ENCODE data around the gene CNTNAP2.
"Not testable (repeated sequence)": the region's sequence is repeated elsewhere in the genome, so short reads cannot be mapped to it uniquely, and the experiment has no call there.

The CNTNAP2 gene

DNA sequence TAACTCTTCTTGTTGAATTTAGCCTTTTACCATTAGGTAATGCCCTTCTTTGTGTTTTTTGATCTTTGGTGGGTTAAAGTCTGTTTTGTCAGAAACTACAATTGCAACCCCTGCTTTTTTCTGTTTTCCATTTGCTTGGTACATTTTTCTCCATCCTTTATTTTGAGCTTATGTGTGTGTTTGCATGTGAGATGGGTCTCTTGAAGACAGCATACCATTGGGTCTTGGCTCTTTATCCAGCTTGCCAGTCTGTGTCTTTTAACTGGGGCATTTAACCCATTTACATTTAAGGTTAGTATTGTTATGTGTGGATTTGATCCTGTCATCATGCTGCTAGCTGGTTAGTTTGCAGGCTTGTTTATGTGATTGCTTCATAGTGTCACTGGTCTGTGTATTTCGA, 997.9 kb downstream of the CNTNAP2 start:
- H3K36me3 ChIP-seq (ENCODE audit: control insufficient read depth, low read depth, low read length); H3K9ac ChIP-seq (ENCODE audit: low read length); H3K4me3 ChIP-seq (ENCODE audit: low read length); H3K4me1 ChIP-seq (ENCODE audit: control insufficient read depth, low read depth, low read length); H3K27ac ChIP-seq (ENCODE audit: low read length); H3K27me3 ChIP-seq (ENCODE audit: control insufficient read depth, insufficient read depth, low read length); H3K9me3 ChIP-seq (ENCODE audit: control insufficient read depth, low read depth, low read length): not testable (repeated sequence)

DNA sequence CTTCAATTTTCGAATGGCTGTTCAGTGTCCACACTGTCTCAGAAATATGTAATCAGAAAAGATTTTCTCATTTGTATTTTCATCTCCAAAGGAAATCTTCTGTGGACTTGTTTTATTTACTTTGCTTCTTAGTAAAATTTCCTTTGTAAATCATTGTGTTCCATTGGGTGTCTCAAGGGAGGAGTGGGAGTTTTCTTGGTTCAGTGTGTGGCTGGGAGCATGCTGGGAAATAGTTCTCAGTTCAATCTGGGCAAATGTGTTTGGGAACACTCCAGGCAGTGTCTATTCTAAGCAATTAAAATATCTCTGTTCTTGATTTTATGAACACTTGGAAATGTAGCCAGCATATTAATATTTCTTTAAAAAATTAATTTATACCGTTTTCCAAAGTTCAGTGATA, 1019.8 kb downstream of the CNTNAP2 start:
- no peak overlapping the region for H3K4me3 ChIP-seq (ENCODE audit: low read length)
- no peaks in the 10 kb centered on the region for H3K27me3 ChIP-seq (ENCODE audit: control insufficient read depth, insufficient read depth, low read length)
- no peaks in the 10 kb centered on the region for H3K36me3 ChIP-seq (ENCODE audit: control insufficient read depth, low read depth, low read length)
- no peak overlapping the region for H3K9ac ChIP-seq (ENCODE audit: low read length)
- H3K27ac ChIP-seq (ENCODE audit: low read length): no peak overlapping the region
- no peaks in the 10 kb centered on the region for H3K9me3 ChIP-seq (ENCODE audit: control insufficient read depth, low read depth, low read length)
- H3K4me1 ChIP-seq (ENCODE audit: control insufficient read depth, low read depth, low read length): no peaks in the 10 kb centered on the region

DNA sequence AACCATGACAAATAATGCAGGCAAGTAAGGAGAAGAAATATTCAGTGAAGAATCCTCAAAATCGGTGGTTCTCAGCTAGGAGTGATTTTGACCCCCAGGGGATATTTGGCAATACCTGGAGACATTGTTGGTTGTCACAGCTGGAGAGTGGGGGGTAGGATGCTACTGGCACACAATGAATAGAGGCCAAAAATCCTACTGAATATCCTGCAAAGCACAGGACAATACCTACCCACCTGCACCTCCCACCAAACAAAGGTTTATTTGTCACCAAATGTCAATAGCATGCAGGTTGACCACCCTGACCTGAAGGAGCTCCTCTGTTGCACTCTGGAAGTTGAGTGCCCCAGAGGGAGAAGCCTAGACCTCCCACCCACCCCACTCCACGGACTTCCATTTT, 1028.6 kb downstream of the CNTNAP2 start:
- Histone ChIP-seq H3K4me3 (ENCODE audit: low read length) (peak overlapping the region; percentile 22), H3K27me3 (ENCODE audit: control insufficient read depth, insufficient read depth, low read length) (no peaks in the 10 kb centered on the region), H3K27ac (ENCODE audit: low read length) (no peak overlapping the region), H3K36me3 (ENCODE audit: control insufficient read depth, low read depth, low read length) (no peaks in the 10 kb centered on the region), H3K9ac (ENCODE audit: low read length) (no peak overlapping the region), H3K9me3 (ENCODE audit: control insufficient read depth, low read depth, low read length) (no peaks in the 10 kb centered on the region), H3K4me1 (ENCODE audit: control insufficient read depth, low read depth, low read length) (peaks cover 15% of the 10 kb centered on the region)

DNA sequence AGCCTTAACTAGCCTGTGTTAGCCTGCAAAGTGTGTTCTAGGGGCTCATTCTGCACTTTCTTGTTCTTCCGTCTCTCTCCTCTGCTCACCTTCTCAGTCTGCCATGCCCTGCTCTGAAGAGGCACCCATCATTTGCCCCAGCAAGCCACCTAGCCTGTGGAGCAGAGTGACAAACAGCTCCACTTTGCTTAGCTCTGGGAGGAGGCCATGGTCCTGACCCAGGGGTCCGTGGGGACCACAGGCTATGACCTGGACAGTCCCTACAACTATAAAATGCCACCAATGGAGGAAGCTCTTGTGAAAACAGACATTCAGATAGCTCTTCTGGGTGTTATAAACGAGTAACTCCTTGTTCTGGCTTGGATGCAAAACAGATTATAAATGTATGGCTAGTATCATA, 1029.6 kb downstream of the CNTNAP2 start:
- H3K9ac ChIP-seq (ENCODE audit: low read length): no peak overlapping the region
- H3K27me3 ChIP-seq (ENCODE audit: control insufficient read depth, insufficient read depth, low read length): no peaks in the 10 kb centered on the region
- H3K9me3 ChIP-seq (ENCODE audit: control insufficient read depth, low read depth, low read length): no peaks in the 10 kb centered on the region
- H3K4me3 ChIP-seq (ENCODE audit: low read length): no peak overlapping the region
- H3K36me3 ChIP-seq (ENCODE audit: control insufficient read depth, low read depth, low read length): no peaks in the 10 kb centered on the region
- no peak overlapping the region for H3K27ac ChIP-seq (ENCODE audit: low read length)
- peaks cover 15% of the 10 kb centered on the region for H3K4me1 ChIP-seq (ENCODE audit: control insufficient read depth, low read depth, low read length)

DNA sequence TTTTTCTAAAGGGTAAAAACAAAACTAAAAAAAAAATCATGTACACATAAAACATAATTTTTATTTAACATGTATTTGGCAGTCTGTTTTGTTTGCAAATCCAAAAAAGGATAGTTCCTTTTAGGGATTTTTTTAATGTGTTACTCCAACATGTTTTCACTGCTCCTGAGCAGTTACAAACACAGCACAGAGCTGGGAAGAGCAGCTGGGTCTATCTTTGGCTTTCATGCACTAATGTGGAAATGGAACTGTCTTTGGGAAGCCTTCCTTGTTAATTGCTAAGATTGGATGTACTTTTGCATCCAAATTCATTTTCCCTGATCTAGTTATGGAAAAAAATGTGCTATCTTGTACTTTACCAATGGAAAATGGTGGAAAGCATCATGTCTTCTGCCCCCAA, 1035.1 kb downstream of the CNTNAP2 start:
- H3K9me3 ChIP-seq (ENCODE audit: control insufficient read depth, low read depth, low read length): no peaks in the 10 kb centered on the region
- H3K27ac ChIP-seq (ENCODE audit: low read length): no peak overlapping the region
- H3K27me3 ChIP-seq (ENCODE audit: control insufficient read depth, insufficient read depth, low read length): no peaks in the 10 kb centered on the region
- H3K9ac ChIP-seq (ENCODE audit: low read length): no peak overlapping the region
- no peaks in the 10 kb centered on the region for H3K36me3 ChIP-seq (ENCODE audit: control insufficient read depth, low read depth, low read length)
- H3K4me1 ChIP-seq (ENCODE audit: control insufficient read depth, low read depth, low read length): no peaks in the 10 kb centered on the region
- no peak overlapping the region for H3K4me3 ChIP-seq (ENCODE audit: low read length)

DNA sequence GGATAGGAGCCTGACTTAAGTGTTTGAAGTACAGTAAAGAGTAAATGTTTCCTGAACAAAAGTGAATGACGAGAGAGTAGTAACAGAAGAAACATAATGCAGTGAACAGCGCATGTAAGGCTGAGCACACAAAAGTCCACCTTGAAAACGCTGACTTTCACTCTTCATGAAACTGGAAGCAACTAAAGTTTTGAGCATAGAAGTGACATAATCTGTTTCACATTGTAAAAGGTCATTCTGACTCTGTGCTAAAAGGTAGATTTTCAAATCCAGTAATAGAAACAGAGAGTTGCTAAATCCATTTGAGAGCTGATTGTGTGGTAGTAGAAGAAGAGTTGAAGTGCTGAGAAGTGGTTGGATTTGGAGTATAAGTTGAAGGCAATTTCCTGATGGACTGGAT, 1037.0 kb downstream of the CNTNAP2 start:
- Histone ChIP-seq H3K27ac (ENCODE audit: low read length) (no peak overlapping the region), H3K4me1 (ENCODE audit: control insufficient read depth, low read depth, low read length) (no peaks in the 10 kb centered on the region), H3K36me3 (ENCODE audit: control insufficient read depth, low read depth, low read length) (no peaks in the 10 kb centered on the region), H3K9me3 (ENCODE audit: control insufficient read depth, low read depth, low read length) (no peaks in the 10 kb centered on the region), H3K9ac (ENCODE audit: low read length) (no peak overlapping the region), H3K27me3 (ENCODE audit: control insufficient read depth, insufficient read depth, low read length) (no peaks in the 10 kb centered on the region), H3K4me3 (ENCODE audit: low read length) (no peak overlapping the region)

DNA sequence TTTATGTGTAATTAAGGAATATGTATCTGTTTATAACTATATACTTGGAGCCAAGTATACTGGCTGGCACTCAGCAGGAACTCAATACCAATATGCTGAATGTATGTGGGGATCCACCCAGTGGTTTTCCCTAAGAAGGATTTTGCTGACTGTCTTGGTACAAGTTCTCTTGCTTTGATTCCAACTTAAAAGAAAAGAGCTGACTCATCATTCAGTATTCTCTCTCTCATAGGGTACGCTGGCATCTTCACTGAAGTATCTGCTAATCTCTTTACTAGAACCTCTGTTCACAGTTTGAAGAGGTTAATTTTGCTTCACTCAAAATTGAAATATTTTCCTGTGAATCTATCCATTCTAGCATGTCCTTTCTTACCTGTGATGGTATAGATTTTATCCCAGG, 1044.8 kb downstream of the CNTNAP2 start:
- Histone ChIP-seq H3K36me3 (ENCODE audit: control insufficient read depth, low read depth, low read length) (no peaks in the 10 kb centered on the region), H3K4me3 (ENCODE audit: low read length) (no peak overlapping the region), H3K9me3 (ENCODE audit: control insufficient read depth, low read depth, low read length) (no peaks in the 10 kb centered on the region), H3K27me3 (ENCODE audit: control insufficient read depth, insufficient read depth, low read length) (no peaks in the 10 kb centered on the region), H3K9ac (ENCODE audit: low read length) (no peak overlapping the region), H3K4me1 (ENCODE audit: control insufficient read depth, low read depth, low read length) (no peaks in the 10 kb centered on the region), H3K27ac (ENCODE audit: low read length) (no peak overlapping the region)

DNA sequence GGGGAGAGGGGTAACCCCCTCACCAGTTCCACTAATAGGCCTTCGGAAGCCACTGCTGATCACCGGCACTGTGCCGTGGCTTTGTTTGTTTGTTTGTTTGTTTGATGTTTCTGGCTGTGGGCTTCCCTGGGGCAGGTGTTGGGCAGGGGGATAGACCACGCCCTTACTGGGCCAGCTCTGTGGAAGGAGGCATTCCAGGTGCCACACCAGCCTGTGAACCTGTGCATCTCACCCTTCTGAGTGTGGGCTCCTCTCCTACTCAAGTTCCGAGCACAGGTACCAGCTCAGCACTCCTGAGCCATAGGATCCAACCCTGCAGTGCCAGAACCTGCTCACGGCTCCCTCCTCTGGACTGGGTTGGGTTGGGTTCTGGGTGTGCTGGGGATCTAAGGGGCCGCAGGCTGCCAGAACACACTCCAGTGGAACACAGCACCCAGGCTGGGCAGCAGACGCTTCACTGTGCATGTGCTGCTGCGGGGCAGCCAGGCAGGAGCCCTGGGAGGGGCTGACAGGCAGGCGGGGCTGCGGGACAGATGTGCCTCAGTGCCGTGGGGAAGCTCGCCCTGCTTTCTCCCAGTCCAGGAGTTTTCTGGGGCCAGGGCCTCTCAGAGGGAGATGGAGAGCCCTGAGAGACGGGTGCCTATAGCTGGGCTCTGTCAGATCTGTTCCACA, 1053.9 kb downstream of the CNTNAP2 start:
- Histone ChIP-seq H3K27me3 (ENCODE audit: control insufficient read depth, insufficient read depth, low read length) (no peaks in the 10 kb centered on the region), H3K4me3 (ENCODE audit: low read length) (no peak overlapping the region), H3K9me3 (ENCODE audit: control insufficient read depth, low read depth, low read length) (no peaks in the 10 kb centered on the region), H3K36me3 (ENCODE audit: control insufficient read depth, low read depth, low read length) (no peaks in the 10 kb centered on the region), H3K9ac (ENCODE audit: low read length) (no peak overlapping the region), H3K4me1 (ENCODE audit: control insufficient read depth, low read depth, low read length) (no peaks in the 10 kb centered on the region), H3K27ac (ENCODE audit: low read length) (no peak overlapping the region)

DNA sequence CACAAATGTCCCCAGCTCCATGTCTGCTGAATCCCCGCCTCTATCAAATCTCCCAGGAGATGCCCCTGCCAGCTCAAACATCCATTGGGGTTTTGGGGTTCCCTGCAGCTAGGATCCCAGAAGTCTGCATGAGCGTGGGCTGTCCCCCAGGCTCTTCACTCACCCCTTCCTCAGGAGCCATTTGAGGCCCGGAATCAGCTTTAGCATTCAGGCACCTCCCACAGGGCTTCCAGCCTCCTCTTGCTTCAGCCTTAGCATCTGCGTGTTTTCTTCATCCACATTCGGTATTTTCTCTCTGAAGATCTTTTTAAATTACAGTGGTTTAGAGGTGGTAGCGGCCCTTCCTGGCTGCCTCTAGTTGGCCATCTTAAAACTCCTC, 1054.4 kb downstream of the CNTNAP2 start:
- no peaks in the 10 kb centered on the region for H3K9me3 ChIP-seq (ENCODE audit: control insufficient read depth, low read depth, low read length)
- H3K9ac ChIP-seq (ENCODE audit: low read length): no peak overlapping the region
- no peak overlapping the region for H3K4me3 ChIP-seq (ENCODE audit: low read length)
- H3K4me1 ChIP-seq (ENCODE audit: control insufficient read depth, low read depth, low read length): no peaks in the 10 kb centered on the region
- H3K27ac ChIP-seq (ENCODE audit: low read length): no peak overlapping the region
- H3K36me3 ChIP-seq (ENCODE audit: control insufficient read depth, low read depth, low read length): no peaks in the 10 kb centered on the region
- no peaks in the 10 kb centered on the region for H3K27me3 ChIP-seq (ENCODE audit: control insufficient read depth, insufficient read depth, low read length)

DNA sequence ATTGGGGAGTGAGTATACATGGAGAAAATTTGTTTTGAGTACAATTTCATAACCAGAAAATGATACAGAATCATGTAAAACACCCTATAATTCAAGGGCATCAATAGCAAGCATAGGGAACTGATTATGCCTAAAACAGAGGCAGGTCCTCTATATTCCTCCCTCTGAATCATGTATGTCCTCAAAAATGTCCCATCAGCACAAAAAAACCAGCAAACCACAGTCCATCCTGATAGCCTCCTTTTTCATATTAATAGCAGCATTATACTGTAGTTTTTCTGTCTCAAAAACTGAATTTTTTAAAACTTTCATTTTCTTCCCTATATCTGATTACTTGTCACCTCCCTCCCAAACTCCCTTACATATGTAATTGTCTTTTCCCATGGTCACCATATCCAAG, 1057.3 kb downstream of the CNTNAP2 start:
- no peaks in the 10 kb centered on the region for H3K27me3 ChIP-seq (ENCODE audit: control insufficient read depth, insufficient read depth, low read length)
- H3K36me3 ChIP-seq (ENCODE audit: control insufficient read depth, low read depth, low read length): no peaks in the 10 kb centered on the region

DNA sequence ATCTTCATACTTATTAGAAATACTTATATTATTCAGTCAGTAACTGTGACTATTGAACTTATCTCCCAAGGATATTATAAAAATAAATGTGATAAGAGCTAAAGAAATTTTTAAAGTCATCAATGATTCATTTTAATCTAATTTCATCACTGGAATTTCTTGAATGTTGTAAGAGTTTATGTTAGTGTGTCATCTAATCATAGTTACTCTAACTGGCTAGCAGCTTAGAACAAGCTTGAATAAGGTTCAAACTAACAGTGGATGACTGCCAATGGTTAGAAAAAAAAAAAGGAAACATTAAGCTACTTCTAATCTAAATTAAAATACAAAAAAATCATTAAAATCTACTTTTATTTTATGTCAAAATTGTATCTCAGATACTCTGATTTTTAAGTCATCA, 1066.3 kb downstream of the CNTNAP2 start:
- Histone ChIP-seq H3K9me3 (ENCODE audit: control insufficient read depth, low read depth, low read length) (no peaks in the 10 kb centered on the region), H3K36me3 (ENCODE audit: control insufficient read depth, low read depth, low read length) (no peaks in the 10 kb centered on the region), H3K4me1 (ENCODE audit: control insufficient read depth, low read depth, low read length) (no peaks in the 10 kb centered on the region), H3K4me3 (ENCODE audit: low read length) (no peak overlapping the region), H3K27me3 (ENCODE audit: control insufficient read depth, insufficient read depth, low read length) (no peaks in the 10 kb centered on the region), H3K27ac (ENCODE audit: low read length) (no peak overlapping the region), H3K9ac (ENCODE audit: low read length) (no peak overlapping the region)

More for the DNA sequence above, 1057.3 kb downstream of the CNTNAP2 start:
- Histone ChIP-seq H3K27ac (ENCODE audit: low read length) (no peak overlapping the region), H3K4me1 (ENCODE audit: control insufficient read depth, low read depth, low read length) (no peaks in the 10 kb centered on the region), H3K4me3 (ENCODE audit: low read length) (no peak overlapping the region), H3K9ac (ENCODE audit: low read length) (no peak overlapping the region), H3K9me3 (ENCODE audit: control insufficient read depth, low read depth, low read length) (no peaks in the 10 kb centered on the region)

DNA sequence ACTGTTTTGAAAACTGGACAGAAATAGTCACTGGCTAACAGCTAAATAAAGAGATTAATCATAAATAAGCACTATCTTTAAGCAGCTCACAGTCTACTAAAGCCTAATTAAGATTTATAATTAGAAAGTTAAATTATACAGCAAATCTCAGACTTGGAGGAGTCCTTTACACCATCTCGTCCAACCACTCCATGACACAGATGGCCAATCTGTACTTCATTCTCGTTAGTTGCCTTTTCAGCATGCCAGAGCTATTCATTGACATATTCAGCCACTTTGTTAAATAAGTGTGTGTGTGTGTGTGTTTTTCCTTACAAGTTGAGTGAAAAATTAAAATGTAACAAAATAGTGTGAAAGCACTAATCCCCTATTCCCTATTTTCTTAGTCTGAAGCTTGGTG, 1066.7 kb downstream of the CNTNAP2 start:
- H3K4me1 ChIP-seq (ENCODE audit: control insufficient read depth, low read depth, low read length): no peaks in the 10 kb centered on the region
- no peaks in the 10 kb centered on the region for H3K9me3 ChIP-seq (ENCODE audit: control insufficient read depth, low read depth, low read length)
- H3K9ac ChIP-seq (ENCODE audit: low read length): no peak overlapping the region
- no peak overlapping the region for H3K27ac ChIP-seq (ENCODE audit: low read length)
- no peaks in the 10 kb centered on the region for H3K27me3 ChIP-seq (ENCODE audit: control insufficient read depth, insufficient read depth, low read length)
- H3K36me3 ChIP-seq (ENCODE audit: control insufficient read depth, low read depth, low read length): no peaks in the 10 kb centered on the region
- no peak overlapping the region for H3K4me3 ChIP-seq (ENCODE audit: low read length)
